Peyer's patch (tissue), 4 donors: Measurements from ENCODE around the gene ARHGAP24. TPM values are rescaled to one million over a fixed set of nuclear protein-coding genes. Genes with fewer than 3 reads are reported as not detected.

Experiments
- DNase-seq, 3 donors: peaks; one replicate each; pipeline ENCODE4 v3.0.0-alpha.2; 2017 to 2019
- H3K27ac ChIP-seq, 4 donors: fragments of 200-600 bp; sonication (generic); one replicate each; pipeline ENCODE4 v1.5.1; 2016 to 2019
- H3K27me3 ChIP-seq, 2 donors: fragments of 200-600 bp; sonication (generic); one replicate each; pipeline ENCODE4 v1.5.1; 2019
- H3K36me3 ChIP-seq, 3 donors: fragments of 200-600 bp; sonication (generic); one replicate each; pipeline ENCODE4 v1.5.1; 2016 to 2019
- H3K4me1 ChIP-seq, 4 donors: fragments of 200-600 bp; sonication (generic); one replicate each; pipeline ENCODE4 v1.5.1; 2016 to 2019
- H3K4me3 ChIP-seq, 4 donors: fragments of 200-600 bp; sonication (generic); 1 replicate in 3 of 4; 2 replicates in 1 of 4; pipeline ENCODE4 v1.5.1; 2016 to 2019; ENCODE audit warnings: mild to moderate bottlenecking in 1 of 4
- H3K9me3 ChIP-seq, 4 donors: fragments of 200-600 bp; sonication (generic); one replicate each; pipeline ENCODE4 v1.5.1; 2016 to 2019; ENCODE audit warnings: mild to moderate bottlenecking in 1 of 4
- POLR2A ChIP-seq, 2 donors: fragments of 450-650 bp; IDR thresholded peaks; one replicate each; pipeline ENCODE4 v1.5.1; 2017; ENCODE audit warnings: antibody characterized with exemption in 2 of 2, mild to moderate bottlenecking in 2 of 2, moderate library complexity in 2 of 2
- total RNA-seq, 4 donors: library from RNA; depleted of rRNA; stranded (reverse); fragments of >200 nt; gene quantifications; one replicate each; pipeline ENCODE4 v1.1.0, GENCODE V29; 2016
- TF ChIP-seq, protein P1 (sequence below), 6 experiments: fragments of 450-650 bp in 4 of 6; fragments of 200-600 bp in 2 of 6; sonication (generic) in 1 of 6; IDR thresholded peaks; one replicate each; pipeline ENCODE4 v1.5.1; 2017 to 2019; ENCODE audit warnings: antibody characterized with exemption in 6 of 6, mild to moderate bottlenecking in 3 of 6, moderate library complexity in 1 of 6

The ARHGAP24 gene
- total RNA-seq, 4 donors from 2014 or later = 4.7 to 330 (median 20.0) TPM

DNA sequence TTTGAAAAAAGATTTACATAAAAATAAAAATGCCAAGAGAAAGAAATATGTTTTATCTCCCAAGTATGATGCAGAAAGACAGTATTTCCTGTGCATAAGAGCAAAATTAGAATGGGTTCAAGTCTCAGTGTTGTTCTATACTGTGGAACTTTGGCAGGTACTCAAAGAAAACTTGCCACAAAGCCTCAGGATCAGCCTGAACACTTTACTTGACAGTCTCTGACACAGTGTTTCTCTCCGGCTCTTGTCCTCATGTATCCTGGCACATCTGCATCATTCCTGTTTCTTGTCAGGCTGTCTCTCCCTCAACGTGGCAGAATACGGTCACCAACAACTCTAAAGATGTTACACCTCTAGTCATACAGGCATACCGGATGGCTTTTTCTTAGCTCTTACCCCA is 273.7 kb downstream of the ARHGAP24 start:
- Histone ChIP-seq H3K4me1 (no peaks in the 10 kb centered on the region), H3K27me3 (no peaks in the 10 kb centered on the region), H3K27ac (peak overlapping the region in 1 of 4 donors; percentile 12), H3K9me3 (no peaks in the 10 kb centered on the region), H3K4me3 (no peak overlapping the region), H3K36me3 (no peaks in the 10 kb centered on the region)
- DNase-seq = no peak
- TF ChIP-seq, protein P1, sequence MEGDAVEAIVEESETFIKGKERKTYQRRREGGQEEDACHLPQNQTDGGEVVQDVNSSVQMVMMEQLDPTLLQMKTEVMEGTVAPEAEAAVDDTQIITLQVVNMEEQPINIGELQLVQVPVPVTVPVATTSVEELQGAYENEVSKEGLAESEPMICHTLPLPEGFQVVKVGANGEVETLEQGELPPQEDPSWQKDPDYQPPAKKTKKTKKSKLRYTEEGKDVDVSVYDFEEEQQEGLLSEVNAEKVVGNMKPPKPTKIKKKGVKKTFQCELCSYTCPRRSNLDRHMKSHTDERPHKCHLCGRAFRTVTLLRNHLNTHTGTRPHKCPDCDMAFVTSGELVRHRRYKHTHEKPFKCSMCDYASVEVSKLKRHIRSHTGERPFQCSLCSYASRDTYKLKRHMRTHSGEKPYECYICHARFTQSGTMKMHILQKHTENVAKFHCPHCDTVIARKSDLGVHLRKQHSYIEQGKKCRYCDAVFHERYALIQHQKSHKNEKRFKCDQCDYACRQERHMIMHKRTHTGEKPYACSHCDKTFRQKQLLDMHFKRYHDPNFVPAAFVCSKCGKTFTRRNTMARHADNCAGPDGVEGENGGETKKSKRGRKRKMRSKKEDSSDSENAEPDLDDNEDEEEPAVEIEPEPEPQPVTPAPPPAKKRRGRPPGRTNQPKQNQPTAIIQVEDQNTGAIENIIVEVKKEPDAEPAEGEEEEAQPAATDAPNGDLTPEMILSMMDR (IDR thresholded peaks at IDR 0.05) = no peak
- TF ChIP-seq POLR2A (IDR thresholded peaks at IDR 0.05) = no peak

DNA sequence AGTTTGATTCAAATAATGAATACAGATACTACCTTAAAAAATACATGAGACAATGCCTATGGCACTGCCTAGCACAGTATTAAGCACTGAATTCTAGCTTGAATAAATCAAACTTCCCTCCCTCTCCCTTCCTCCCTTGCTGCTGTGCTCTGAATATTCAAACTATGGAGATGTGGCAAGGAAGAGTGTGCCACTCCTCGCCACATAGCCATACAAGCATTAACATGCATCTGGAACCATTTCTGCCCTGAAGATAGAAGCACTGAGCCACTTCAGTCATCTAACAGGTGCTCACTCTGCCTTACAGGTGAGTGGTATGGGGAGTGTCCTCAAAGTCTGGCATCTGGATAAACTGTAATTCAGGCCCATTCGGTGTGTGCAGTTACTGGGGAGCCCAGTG is 276.9 kb downstream of the ARHGAP24 start:
- no peaks in the 10 kb centered on the region for H3K4me1 ChIP-seq
- no peaks in the 10 kb centered on the region for H3K36me3 ChIP-seq
- H3K9me3 ChIP-seq = no peaks in the 10 kb centered on the region
- DNase-seq = no peak
- H3K27me3 ChIP-seq = no peaks in the 10 kb centered on the region
- TF ChIP-seq, protein P1 (IDR thresholded peaks at IDR 0.05) = no peak
- no peak for TF ChIP-seq POLR2A (IDR thresholded peaks at IDR 0.05)
- H3K4me3 ChIP-seq = no peak overlapping the region
- no peak overlapping the region for H3K27ac ChIP-seq

DNA sequence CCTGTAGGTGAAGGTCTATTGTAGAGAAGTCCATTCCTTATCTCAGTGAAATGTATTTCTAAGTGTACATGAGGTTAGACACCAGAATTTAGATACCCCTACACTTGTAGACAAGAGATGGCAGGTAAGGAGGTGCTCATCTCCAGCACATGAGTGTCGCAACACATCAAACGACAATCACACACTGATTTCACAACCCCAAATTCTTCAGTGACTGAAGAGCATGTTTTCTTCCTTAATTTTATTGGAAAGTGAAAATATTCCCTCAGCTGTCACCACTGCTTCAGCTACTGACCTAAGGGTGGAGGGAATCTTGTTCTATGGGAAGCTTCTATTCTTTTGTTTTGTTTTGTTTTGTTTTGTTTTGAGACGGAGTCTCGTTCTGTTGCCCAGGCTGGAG is 280.3 kb downstream of the ARHGAP24 start:
- no peak for DNase-seq
- TF ChIP-seq, protein P1 (IDR thresholded peaks at IDR 0.05) = no peak
- TF ChIP-seq POLR2A (IDR thresholded peaks at IDR 0.05) = no peak
- H3K27me3 ChIP-seq = no peaks in the 10 kb centered on the region
- no peaks in the 10 kb centered on the region for H3K9me3 ChIP-seq
- no peak overlapping the region for H3K27ac ChIP-seq
- no peak overlapping the region for H3K4me3 ChIP-seq
- no peaks in the 10 kb centered on the region for H3K36me3 ChIP-seq
- H3K4me1 ChIP-seq = no peaks in the 10 kb centered on the region

DNA sequence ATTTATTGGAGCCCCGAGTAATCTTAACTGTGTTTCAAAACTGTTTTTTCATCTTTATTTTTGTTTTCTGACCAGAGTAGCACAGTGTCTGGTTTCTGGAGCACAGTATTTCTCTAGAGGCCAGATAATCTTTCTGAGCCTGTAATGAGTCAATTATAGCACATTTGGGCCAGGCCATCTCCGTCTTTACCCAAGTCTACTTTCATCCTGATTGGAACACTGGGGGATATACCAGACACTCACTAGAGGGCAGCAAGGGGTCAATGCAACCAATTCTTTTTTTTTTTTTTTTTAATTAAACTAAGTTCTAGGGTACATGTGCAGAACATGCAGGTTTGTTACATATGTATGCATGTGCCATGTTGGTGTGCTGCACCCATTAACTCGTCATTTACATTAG is 282.0 kb downstream of the ARHGAP24 start:
- Histone ChIP-seq H3K9me3 (no peaks in the 10 kb centered on the region), H3K36me3 (no peaks in the 10 kb centered on the region), H3K4me3 (no peak overlapping the region), H3K27me3 (no peaks in the 10 kb centered on the region), H3K4me1 (no peaks in the 10 kb centered on the region), H3K27ac (no peak overlapping the region)
- DNase-seq = no peak
- no peak for TF ChIP-seq POLR2A (IDR thresholded peaks at IDR 0.05)
- TF ChIP-seq, protein P1 (IDR thresholded peaks at IDR 0.05) = peak in 4 of 6 experiments; percentile 24 to 40 (median 26)

DNA sequence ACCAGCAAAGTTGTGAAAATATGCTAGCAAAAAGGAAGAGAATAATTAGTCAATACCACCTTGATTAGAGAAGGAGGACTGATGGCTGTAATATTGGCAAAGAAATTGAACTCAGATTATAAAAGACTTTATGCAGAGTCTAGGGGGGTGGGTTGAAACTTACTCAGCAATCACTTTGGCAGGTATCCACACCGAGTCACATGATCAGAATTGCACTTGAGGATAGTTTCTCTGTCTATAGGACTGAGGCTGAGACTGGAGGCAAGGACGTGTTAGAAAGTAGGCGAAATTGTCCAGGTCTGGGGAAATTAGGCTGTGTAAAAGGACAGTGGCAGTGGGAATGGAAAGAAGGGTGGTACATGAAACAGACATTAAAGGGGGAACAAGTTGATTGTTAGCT is 284.4 kb downstream of the ARHGAP24 start:
- Histone ChIP-seq H3K27ac (no peak overlapping the region), H3K4me1 (no peaks in the 10 kb centered on the region), H3K9me3 (no peaks in the 10 kb centered on the region), H3K27me3 (no peaks in the 10 kb centered on the region), H3K4me3 (no peak overlapping the region), H3K36me3 (no peaks in the 10 kb centered on the region)
- TF ChIP-seq, protein P1 (IDR thresholded peaks at IDR 0.05) = no peak
- no peak for TF ChIP-seq POLR2A (IDR thresholded peaks at IDR 0.05)
- DNase-seq = no peak

DNA sequence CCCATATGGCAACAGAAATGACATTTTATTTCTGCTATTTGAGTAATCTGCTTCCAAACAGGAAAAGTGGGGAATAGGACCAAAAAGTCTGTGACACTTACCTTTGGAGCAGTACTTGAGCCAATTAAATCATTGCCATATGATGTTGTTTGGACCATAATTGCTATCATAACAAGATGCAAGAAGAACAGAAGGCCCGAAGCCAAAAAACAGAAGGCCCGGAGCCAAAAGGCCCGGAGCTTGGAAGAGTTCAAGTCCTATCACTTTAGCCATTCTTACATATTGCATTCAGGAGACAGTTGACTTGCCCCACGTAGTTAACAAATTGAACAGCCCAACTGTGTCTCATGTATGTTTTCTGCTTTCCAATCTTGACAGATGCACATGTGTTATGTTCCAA is 285.6 kb downstream of the ARHGAP24 start:
- no peaks in the 10 kb centered on the region for H3K27me3 ChIP-seq
- no peak for DNase-seq
- no peaks in the 10 kb centered on the region for H3K4me1 ChIP-seq
- TF ChIP-seq POLR2A (IDR thresholded peaks at IDR 0.05) = no peak
- TF ChIP-seq, protein P1 (IDR thresholded peaks at IDR 0.05) = no peak
- H3K9me3 ChIP-seq = no peaks in the 10 kb centered on the region
- H3K36me3 ChIP-seq = no peaks in the 10 kb centered on the region
- no peak overlapping the region for H3K4me3 ChIP-seq
- no peak overlapping the region for H3K27ac ChIP-seq
